Measurements from ENCODE around the gene CCR3. TPM values are rescaled to one million over a fixed set of nuclear protein-coding genes. Genes with fewer than 3 reads are reported as not detected.

CCR3 gene
- total RNA-seq, 1 experiment from 2014 or later: 0.22 TPM

- Histone ChIP-seq H3K9me3 (ENCODE audit: low read length) (no peaks in the 10 kb centered on the region), H3F3A (ENCODE audit: low read length, unreplicated experiment) (no peaks in the 10 kb centered on the region), H3K9ac (ENCODE audit: low read length) (no peak overlapping the region), H3K27ac (ENCODE audit: low read length) (peak overlapping the region; percentile 3; the same call in 1 of the 2 replicates), H3K36me3 (ENCODE audit: low read depth, low read length) (no peaks in the 10 kb centered on the region), H3K79me2 (ENCODE audit: low read length) (no peaks in the 10 kb centered on the region), H3K4me2 (ENCODE audit: low read length) (peak overlapping the region; percentile 6; the same call in 1 of the 2 replicates), H4K20me1 (ENCODE audit: low read length) (no peaks in the 10 kb centered on the region), H3K9me2 (replicated peaks; ENCODE audit: low read length) (no peaks in the 10 kb centered on the region), H3K4me1 (ENCODE audit: insufficient read depth, low read length) (peaks cover 13% of the 10 kb centered on the region), H3K4me3 (ENCODE audit: low read length) (no peak overlapping the region), H3K27me3 (ENCODE audit: low read length) (no peaks in the 10 kb centered on the region), H2AFZ (ENCODE audit: low read length) (no peak overlapping the region)
- BruUV-seq (replicated peaks): no TSS peak
- ATAC-seq: peak; percentile 31
- DNase-seq: peak; percentile 93
- CTCF ChIA-PET: no interaction called here
- intact Hi-C loops (cut with micrococcal nuclease): no loop called here
- POLR2A ChIA-PET (ENCODE audit: unreplicated experiment): no interaction called here
- TF ChIP-seq EZH2 (IDR thresholded peaks at IDR 0.05; ENCODE audit: low read length, unreplicated experiment) (no peak), EZH2phosphoT487 (IDR thresholded peaks at IDR 0.05; ENCODE audit: borderline replicate concordance, low read length) (no peak), CTCF (conservative IDR thresholded peaks at IDR 0.05; ENCODE audit: low read depth, low read length) (no peak)
These were observed 70.7 kb downstream of the CCR3 start for GRCh38 chr3:46312991-46313390.

- Histone ChIP-seq H3K27me3 (ENCODE audit: low read length) (no peaks in the 10 kb centered on the region), H4K20me1 (ENCODE audit: low read length) (no peaks in the 10 kb centered on the region), H3K36me3 (ENCODE audit: low read depth, low read length) (no peaks in the 10 kb centered on the region), H3K79me2 (ENCODE audit: low read length) (no peaks in the 10 kb centered on the region), H2AFZ (ENCODE audit: low read length) (no peak overlapping the region), H3K27ac (ENCODE audit: low read length) (no peak overlapping the region), H3K4me3 (ENCODE audit: low read length) (no peak overlapping the region), H3K9ac (ENCODE audit: low read length) (no peak overlapping the region), H3K9me3 (ENCODE audit: low read length) (no peaks in the 10 kb centered on the region), H3F3A (ENCODE audit: low read length, unreplicated experiment) (no peaks in the 10 kb centered on the region), H3K9me2 (replicated peaks; ENCODE audit: low read length) (no peaks in the 10 kb centered on the region), H3K4me1 (ENCODE audit: insufficient read depth, low read length) (peaks cover 13% of the 10 kb centered on the region), H3K4me2 (ENCODE audit: low read length) (no peak overlapping the region)
- no peak for DNase-seq
- intact Hi-C loops (cut with micrococcal nuclease): no loop called here
- TF ChIP-seq EZH2phosphoT487 (IDR thresholded peaks at IDR 0.05; ENCODE audit: borderline replicate concordance, low read length) (no peak), CTCF (conservative IDR thresholded peaks at IDR 0.05; ENCODE audit: low read depth, low read length) (no peak), EZH2 (IDR thresholded peaks at IDR 0.05; ENCODE audit: low read length, unreplicated experiment) (no peak)
- ChIA-PET CTCF (no interaction called here), POLR2A (ENCODE audit: unreplicated experiment) (no interaction called here)
- ATAC-seq: no peak
- no TSS peak for BruUV-seq (replicated peaks)
These were observed 72.3 kb downstream of the CCR3 start for GRCh38 chr3:46314517-46314916.

GRCh38 chr3:46316206-46316605 is 73.9 kb downstream of the CCR3 start:
- no TSS peak for BruUV-seq (replicated peaks)
- Histone ChIP-seq H3K36me3 (ENCODE audit: low read depth, low read length) (no peaks in the 10 kb centered on the region), H2AFZ (ENCODE audit: low read length) (no peak overlapping the region), H3K9me2 (replicated peaks; ENCODE audit: low read length) (no peaks in the 10 kb centered on the region), H3K4me1 (ENCODE audit: insufficient read depth, low read length) (peaks cover 13% of the 10 kb centered on the region), H3K27ac (ENCODE audit: low read length) (no peak overlapping the region), H3F3A (ENCODE audit: low read length, unreplicated experiment) (no peaks in the 10 kb centered on the region), H3K4me2 (ENCODE audit: low read length) (no peak overlapping the region), H3K79me2 (ENCODE audit: low read length) (no peaks in the 10 kb centered on the region), H4K20me1 (ENCODE audit: low read length) (no peaks in the 10 kb centered on the region), H3K9ac (ENCODE audit: low read length) (no peak overlapping the region), H3K27me3 (ENCODE audit: low read length) (no peaks in the 10 kb centered on the region), H3K9me3 (ENCODE audit: low read length) (no peaks in the 10 kb centered on the region), H3K4me3 (ENCODE audit: low read length) (no peak overlapping the region)
- POLR2A ChIA-PET (ENCODE audit: unreplicated experiment): no interaction called here
- ATAC-seq: no peak
- no peak for DNase-seq
- intact Hi-C loops (cut with micrococcal nuclease): no loop called here
- CTCF ChIA-PET: no interaction called here
- TF ChIP-seq EZH2phosphoT487 (IDR thresholded peaks at IDR 0.05; ENCODE audit: borderline replicate concordance, low read length) (no peak), CTCF (conservative IDR thresholded peaks at IDR 0.05; ENCODE audit: low read depth, low read length) (no peak), EZH2 (IDR thresholded peaks at IDR 0.05; ENCODE audit: low read length, unreplicated experiment) (no peak)

Other genes with a start within 250 kb of the CCR3 start
- gene FYCO1, start 246.6 kb upstream of the CCR3 start, total RNA-seq (2014; rRNA removed): 15.4 and 16.9 TPM in 2 replicates
- not detected in 2 replicates for gene XCR1, start 215.0 kb upstream of the CCR3 start, total RNA-seq (2014; rRNA removed)
- 0.15 TPM in 1 of 2 replicates, not detected in the other for gene CCR1, start 34.1 kb upstream of the CCR3 start, total RNA-seq (2014; rRNA removed)
- gene CCR2, start 111.7 kb downstream of the CCR3 start, total RNA-seq (2014; rRNA removed): not detected in 2 replicates
- gene CCR5, start 128.5 kb downstream of the CCR3 start, total RNA-seq (2014; rRNA removed): not detected in 2 replicates
- 5.5 and 6.0 TPM in 2 replicates for gene CCRL2, start 164.8 kb downstream of the CCR3 start, total RNA-seq (2014; rRNA removed)
- gene LTF, start 222.4 kb downstream of the CCR3 start, total RNA-seq (2014; rRNA removed): not detected in 2 replicates